NCI-H2029 (cell line): ENCODE measurements around the gene LPP.

Source experiments
- DNase-seq: peaks from one replicate; lab custom pipeline; 2025; lab: John Stamatoyannopoulos, UW

LPP gene

DNA sequence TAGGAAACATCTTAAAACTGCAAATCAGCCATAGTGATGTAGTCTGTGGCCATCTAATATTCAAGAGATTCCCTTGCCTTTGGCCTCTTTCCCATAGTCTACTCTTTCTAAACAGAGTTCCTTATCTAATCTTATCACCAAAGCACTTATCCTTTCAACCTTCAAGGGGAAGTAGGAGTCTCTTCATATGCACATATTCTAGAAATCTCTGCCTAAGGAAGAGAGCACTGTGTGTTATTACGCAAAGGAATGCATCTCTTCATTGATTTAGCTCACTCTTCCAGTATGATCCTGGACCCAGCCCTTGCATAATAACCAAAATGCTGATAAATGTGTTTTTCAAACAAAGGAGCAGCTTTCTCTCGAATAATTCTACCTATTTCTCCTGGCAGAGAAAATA lies 764.1 kb downstream of the LPP start:
- no peak for DNase-seq

DNA sequence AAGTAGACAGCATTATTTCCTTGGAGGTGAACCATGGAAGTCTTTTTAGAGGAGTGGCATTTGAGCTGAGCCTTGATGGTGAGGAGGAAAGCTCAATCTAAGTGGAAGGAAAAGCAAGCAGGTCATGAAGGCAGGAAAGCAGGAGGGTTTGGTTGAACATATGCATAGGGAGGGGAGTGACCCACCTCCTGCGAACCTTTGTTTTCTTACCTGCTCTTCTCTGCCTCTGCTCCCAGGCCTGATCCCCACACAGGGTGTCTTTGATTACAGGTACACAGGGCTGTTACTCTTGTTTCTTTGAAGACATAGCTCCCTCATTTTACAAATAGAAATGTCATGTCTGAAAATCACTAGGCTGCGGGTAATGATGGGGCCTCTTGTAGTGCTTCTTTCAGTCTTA lies 769.7 kb downstream of the LPP start:
- no peak for DNase-seq

DNA sequence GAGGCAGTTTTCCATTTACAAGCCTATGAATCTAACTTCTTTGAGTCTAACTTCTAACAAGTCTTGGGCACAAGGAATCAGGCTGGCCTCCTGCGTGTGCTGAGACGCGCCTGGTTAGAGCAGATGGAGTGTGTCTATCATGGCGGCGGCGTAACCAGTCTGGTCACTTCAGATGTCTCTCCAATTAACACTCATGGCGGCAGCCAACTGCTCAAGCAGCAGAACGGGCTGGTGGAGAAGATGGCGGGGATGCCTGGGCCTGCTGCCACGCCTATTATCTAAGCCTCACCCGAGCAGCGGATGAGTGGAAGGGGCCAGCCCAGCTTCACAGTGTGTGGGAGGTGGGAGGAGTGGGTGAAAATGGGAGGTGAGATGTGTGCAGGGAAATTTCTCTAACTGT lies 771.4 kb downstream of the LPP start:
- no peak for DNase-seq

DNA sequence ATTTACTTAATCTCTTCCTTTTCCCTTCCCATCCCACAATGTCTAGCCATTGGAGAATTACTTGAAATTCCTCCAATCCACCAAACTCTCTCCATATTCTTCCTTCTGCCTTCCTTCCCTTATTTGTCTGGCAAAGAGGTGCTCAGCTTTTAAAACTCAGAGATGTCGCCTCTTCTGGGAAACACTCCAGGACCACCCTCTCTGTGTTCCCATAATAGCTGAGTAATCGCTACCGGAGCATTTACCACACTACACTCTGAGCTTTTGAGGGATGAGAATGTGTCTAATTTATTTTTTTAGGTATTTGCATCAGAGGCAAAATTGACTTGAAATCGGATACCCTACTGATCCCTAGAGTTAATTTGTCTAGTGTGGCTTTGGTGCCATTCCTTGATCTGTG lies 772.2 kb downstream of the LPP start:
- DNase-seq, result no peak

DNA sequence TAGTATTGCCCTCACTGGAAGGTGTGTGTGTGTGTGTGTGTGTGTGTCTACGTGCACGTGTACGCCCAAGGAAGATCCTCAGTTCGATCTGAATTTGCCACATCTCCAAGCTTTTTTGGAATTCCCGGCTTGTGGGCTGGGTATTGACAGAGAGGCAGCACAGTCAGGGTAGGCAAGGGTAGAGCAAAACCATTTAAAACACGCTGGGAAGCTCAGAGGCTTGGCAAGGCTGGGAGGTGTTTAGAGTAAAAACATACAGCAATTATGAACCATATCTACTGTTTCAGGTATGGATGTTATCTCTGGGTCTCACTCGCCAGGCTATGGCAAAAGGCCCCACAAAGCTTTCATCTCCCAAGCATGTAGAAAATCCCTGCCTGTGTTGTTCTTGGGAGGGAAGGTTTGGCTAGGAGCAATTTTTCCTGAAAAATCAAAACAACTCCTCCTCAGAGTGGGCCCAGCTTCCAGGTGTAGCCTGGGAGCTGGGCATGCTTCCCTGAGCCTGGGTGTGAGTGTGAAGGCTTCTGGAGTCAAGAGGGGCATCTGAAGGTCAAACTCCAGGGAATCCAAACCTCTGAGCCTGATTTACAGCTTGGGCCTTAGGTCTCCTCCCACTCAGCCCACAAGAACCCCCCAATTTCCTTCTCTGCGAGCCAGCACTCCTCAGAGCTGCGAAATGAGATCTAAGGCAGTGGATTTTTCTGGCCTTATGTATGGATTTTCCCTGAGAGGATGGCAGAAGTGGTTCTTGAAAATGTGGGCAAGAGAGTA lies 773.0 kb downstream of the LPP start:
- no peak for DNase-seq

DNA sequence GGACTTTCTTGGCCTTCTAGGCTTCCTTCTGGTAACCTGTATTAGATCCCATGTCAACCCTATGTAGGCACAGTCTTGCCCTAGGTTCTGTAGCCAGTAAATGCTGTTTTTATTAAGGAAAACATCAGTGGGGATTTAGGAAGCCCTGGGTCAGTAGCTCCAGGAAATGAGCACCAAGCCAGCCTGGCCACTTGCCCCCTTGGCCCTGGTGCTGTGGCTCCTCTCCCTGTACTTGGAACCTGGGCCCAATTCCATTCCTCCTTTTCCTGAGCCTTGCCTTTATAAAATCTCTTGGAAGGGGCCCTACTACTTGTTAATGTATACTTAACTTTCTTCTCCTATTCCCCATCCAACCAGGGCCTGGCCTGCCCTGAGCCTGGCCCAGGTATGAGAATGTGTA lies 774.0 kb downstream of the LPP start:
- no peak for DNase-seq

DNA sequence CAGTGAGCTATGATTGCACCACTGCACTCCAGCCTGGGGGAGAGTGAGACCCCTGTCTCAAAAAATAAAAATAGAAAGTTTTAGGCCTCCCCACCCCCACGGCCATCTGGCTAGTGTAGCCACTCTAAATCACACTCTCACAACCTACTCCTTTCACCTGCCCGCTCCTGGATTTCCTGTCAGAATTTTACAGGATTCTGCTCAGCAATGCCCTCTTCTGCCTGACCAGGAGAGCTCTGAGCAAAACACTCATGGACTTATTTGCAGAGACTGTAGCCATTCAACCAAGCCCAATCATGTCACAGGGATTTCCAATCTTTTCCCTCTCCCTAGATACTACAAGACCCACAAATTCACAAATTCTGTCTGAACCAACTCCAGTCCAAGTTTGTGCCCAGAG lies 775.2 kb downstream of the LPP start:
- no peak for DNase-seq

DNA sequence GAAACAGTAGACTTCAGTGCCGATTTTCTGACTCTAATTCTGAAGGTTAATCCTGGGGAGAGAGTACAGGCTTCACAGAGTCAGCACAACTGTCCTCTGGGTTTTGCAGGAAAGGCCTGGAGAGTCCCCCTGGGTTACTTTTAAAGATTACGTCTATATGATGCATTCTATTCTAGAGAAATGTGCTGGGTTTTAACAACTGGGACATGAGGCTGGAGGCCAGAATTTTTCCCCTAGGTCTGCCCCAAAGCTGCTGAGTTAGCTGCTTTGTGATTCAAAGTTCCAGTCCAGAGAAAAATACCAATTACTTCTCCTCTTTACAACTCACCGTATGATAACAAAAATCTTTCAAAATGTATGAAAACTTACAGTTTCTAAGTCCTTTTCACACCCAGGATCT lies 777.1 kb downstream of the LPP start:
- DNase-seq, result no peak

DNA sequence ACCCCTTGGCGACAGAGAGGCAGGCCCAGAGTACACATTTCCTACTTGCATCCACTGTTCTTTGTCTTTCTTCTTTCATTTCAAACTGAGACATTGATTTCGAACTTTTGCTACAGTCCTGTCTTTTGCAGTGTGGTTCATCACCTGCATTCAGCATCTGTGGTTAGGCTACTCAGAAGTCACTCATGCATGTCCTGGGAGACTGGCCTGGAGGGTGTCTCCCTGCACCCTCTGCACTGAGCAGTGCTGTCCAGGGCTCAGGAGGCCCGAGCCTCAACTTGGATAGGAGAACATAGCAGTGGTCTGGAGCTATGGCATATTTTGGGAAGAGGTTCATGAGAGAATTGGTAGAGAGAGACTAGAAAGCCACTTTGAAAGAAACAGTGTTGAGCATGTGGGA lies 777.6 kb downstream of the LPP start:
- DNase-seq, result no peak

DNA sequence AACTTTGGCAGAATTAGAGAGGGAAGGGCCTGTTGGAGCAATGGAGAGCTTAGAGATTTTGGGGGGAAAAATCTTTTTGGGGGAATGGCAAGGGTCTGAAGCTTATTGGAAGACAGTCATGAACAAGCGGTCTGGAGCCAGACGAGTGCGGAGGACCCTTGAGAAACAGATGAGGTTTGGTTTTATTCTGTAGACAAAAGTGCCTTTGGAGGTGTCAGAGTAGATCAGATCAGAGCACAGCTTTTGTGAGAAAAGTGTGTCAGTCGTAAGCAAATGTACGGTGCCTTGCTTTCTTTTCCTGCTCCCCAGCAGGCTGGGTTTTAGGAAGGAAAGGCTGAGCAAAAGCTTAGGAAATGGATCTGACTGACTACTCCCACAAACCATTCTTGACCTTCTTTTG lies 781.0 kb downstream of the LPP start:
- no peak for DNase-seq

DNA sequence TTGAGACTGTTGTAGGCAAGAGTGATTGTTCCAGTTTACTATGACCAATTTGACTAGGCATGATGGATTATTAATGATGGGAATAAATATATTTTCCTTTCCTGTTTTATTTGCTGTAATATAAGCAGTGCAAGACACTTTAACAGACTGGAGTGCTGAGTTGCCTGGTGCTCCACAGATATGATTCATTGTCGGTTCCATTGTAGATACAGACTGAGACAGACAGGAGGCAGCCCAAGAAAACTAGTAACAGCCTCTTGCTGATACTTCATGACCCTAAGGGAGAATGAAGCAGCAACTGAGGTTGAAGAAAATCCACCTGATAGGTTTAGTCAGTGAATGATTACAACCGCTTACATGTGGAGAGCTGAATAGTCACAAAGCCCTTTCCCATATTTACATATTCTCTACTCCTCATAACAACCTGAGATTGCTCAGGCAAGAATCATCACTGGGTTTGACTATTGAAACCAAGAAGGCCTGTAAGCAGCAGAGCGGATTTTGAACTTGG lies 782.7 kb downstream of the LPP start:
- no peak for DNase-seq

DNA sequence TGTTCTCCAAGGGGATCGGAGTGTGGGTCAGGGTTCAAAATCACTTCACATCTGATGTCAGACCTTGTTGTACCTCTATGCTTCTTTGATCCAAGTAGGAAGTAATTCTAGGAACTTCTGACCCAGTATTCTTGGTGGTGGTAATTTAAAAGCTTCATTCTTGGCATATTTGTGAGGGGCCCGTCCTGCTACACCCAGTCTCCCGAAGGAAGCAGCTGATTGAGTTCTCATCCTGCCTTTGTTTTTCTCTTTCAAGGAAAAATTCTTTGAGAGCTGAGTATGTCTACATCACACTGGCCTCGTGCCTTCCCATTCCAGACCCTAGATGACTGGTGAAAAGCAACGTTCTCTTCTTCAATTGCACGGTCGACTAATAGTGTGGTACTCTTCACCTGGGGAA lies 783.4 kb downstream of the LPP start:
- DNase-seq, result no peak

DNA sequence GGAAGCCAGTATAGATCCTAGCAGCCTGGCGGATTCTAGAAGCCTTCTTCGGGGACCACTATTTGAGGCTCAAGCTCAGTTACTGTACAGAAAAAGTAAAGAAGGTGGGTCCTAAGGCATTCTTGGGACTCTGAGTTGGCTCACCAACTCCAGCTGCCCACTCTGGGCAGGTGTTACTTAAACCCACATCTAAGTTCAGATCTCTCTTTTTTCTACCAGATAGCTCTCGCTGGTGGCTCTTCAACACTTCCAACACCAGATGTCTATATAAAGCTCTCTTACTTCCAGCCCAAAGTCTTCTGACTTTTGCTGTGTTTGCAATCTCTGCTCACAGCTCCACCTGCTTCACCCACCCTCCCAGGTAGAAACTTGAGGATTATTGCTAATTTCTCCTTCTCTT lies 785.0 kb downstream of the LPP start:
- no peak for DNase-seq

DNA sequence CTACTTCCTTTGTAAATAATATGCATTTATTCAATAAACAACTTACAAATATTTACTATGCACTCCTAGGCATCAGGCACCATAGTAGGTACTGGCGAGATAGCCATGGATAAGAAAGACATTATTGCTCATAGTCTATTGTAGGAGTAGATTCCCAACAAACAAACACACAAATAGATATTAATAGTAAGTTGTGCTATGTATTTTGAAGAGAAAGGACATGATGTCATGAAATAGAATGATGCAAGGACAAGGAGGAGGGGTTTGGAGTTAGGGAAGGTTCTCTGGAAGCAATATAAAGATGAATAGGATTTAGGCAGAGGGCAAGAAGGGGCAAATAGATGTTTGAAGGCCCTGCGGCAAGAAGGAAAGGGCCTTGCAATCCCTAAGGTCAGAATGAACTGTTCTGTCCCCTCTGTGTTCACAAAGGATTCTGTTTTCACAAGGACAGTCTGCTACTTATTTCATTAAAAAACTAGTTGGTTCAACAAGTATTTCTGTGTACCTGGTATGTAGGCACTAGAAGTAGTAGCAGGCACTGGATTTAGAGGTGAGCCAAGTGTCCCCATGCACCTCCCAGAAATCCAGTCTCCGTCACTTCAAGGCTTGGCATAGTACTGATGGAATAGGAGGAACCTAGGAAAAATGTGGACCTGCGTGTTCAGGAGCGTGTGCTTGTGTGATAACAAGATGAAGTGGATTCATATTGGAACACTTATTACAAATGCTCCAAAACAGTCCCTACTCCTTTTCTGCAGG lies 786.0 kb downstream of the LPP start:
- no peak for DNase-seq
